Stimulated activated CD4-positive, alpha-beta T cell treated with anti-CD3 and anti-CD28 coated beads, Interleukin-4, amount 100 ng/mL, for 24 hours (primary cell): Measurements from ENCODE around the gene MSI2.
A peak's percentile ranks its signal among the peaks of the same experiment; 100 is the strongest.
"Not testable (repeated sequence)": the region's sequence is repeated elsewhere in the genome, so short reads cannot be mapped to it uniquely, and the experiment has no call there.

Experiments used
- DNase-seq: peaks from one replicate; pipeline ENCODE4 v3.0.0-alpha.2; 2020

The MSI2 gene

GRCh38 chr17:57255776-57256681 is at the start of gene MSI2:
TSS of gene MSI2 (plus strand) at chr17:57256523. CDS start at chr17:57256743, 220 bp downstream.
- peak; percentile 88 for DNase-seq

GRCh38 chr17:57206928-57207327 is 49.4 kb upstream of the MSI2 start:
- DNase-seq = no peak

GRCh38 chr17:57207396-57207795 is 48.9 kb upstream of the MSI2 start:
- no peak for DNase-seq

DNA sequence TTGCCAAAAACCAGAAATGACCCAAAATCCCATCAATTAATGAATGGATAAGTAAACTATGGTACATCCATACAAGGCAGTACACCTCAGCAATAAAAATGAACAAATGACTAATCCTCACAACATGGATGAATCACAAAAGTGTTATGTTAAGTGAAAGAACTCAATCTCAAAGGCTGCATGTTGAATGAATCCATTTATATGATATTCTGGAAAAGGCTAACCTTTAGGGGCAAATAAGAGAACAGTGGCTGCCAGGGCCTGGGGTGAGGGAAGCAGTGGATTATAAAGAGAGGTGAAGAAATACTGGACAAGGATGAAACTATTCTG is 46.1 kb upstream of the MSI2 start:
- DNase-seq = no peak

DNA sequence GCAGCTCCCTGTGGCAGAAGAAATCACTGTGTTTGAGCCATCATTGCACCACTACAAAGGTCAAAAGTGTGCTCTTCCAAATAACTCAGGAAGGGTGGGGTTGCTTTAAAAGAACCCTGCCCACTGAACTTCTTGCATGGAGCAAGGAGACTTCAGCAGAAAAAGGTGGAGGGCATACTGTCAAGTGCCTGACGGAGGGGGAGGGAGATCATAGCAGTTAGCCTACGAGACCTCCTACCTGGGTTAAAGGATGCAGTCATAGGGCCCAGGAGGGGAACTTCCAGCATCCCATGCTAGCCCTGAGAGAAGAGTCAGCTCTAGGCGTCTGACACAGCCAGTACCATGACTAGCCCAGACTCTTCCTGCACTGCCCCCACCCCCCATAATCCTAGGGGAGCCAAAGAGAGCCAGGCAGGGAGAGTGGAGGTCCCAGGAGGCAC is 45.3 kb upstream of the MSI2 start:
- DNase-seq = no peak

GRCh38 chr17:57211543-57211942 is 44.8 kb upstream of the MSI2 start:
- no peak for DNase-seq

DNA sequence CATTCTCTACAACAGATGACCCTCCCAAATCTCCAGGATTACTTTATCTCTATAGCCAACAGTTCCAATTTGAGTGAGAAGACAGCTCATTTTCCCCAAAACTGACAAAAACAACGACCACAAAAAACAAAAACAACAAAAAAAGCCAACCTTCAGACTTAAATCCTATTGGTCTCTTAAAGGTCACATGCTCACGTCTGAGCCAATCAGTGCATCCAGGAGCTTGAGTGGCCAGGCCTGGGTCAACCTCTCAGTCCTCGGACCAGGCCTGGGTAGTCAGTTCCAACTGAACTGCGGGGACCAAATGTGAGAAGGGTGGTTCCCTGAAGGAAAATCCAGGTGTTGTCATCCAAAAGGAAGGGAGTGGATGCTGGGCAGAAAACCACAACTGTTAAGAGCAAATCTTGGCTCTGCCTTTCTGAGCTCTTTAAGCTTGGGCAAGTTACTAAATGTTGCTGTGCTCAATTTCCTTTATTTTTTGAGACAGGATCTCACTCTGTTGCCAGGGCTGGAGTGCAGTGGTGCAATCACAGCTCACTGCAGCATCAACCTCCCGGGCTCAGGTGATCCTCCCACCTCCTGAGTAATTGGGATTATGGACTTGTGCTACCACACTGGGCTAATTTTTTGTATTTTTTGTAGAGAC is 43.0 kb upstream of the MSI2 start:
- no peak for DNase-seq

GRCh38 chr17:57215317-57215716 is 41.0 kb upstream of the MSI2 start:
- DNase-seq = no peak

DNA sequence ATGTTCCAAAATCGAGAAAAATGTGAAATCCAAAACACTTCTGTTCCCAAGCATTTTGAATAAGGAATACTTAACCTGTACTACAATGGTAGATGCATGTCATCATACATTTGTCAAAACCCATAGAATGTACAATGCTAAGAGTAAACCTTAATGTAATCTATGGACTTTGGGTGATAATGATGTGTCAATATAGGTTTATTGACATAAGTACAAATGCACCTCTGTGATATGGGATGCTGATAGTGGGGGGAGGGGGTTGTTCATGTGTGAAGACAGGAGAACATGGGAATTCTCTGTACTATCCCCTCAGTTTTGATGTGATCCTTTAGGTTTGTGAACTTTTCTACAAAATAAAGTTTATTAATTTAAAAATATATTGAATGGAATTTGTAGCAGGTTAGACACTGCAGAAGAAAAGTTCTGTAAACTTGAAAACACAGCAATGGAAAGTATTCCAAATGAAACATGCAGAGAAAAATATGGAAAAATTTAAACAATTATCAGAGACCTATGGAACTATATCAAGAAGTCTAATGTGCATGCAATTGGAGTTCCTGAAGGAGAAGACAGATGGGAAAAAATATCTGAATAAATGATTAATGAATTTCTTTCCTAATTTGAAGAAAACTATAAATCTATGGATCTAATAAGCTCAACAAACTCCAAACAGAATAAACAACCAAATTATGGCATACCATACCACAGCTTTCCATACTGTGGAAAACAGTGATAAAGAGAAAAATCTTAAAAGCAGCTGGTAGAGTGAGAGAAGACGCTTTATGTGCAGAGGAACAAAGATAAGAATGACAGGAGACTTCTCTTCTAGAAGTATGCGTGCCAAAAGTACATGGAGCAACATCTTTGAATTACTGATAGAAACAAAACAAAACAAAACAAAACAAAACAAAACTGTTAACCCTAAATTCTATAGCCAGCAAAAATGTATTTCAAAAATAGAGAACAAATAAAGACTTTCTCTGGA is 34.7 kb upstream of the MSI2 start:
- no peak for DNase-seq

DNA sequence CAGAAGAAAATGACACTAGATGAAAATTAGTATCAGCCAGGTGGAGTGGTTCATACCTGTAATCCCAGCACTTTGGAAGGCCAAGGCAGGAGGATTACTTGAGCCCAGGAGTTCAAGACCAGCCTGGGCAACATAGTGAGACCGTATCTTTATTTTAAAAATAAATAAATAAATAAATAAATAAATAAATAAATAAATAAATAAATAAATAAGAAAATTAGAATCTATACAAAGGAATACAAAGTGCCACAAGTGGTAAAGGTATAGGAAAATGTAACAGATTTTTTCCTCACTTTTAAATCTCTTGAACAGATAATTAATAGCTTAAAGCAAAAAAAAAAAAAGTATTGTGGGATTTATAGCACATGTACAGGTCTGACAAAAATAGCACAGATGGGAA is 33.9 kb upstream of the MSI2 start:
- not testable (repeated sequence) for DNase-seq

GRCh38 chr17:57225127-57225526 is 31.2 kb upstream of the MSI2 start:
- DNase-seq = no peak

DNA sequence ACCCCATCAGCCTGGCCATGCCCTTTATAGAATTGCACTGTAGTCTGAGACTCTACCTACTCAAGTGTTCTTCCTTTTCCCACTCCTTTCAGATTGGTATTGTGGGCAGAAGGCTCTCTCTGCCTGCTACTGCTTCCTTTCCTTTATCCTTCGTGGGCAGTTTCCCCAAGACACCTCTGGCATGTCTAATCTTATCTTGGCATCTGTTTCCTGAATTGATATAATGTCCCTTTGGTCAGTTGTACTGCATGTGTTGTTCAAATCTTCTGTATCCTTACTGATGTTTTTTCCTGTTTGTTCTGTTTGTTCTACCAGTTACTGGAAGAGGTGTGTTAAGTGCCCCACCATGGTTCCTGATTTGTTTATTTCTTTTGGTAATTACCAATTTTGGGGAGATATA is 29.5 kb upstream of the MSI2 start:
- DNase-seq = no peak

DNA sequence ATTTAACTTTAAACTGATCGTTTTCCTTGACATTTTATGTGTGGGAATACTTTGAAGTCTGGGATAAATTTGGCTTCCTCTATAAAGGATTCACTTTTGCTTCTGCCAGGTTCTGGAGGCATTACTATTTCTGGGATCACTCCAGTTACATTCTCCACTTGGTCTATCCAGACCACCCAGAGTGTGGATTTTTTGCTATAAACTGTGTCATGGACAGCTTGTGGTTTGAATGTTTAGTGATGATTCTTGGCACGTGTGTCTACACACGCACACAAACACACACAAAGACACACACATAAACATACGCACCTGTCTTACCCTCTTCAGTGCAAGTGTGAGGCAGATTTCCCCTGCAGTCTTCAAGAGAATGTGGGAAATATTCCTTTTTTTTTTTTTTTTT is 27.4 kb upstream of the MSI2 start:
- no peak for DNase-seq

- no peak for DNase-seq
Measured at GRCh38 chr17:57234061-57234738, 22.1 kb upstream of the MSI2 start.

DNA sequence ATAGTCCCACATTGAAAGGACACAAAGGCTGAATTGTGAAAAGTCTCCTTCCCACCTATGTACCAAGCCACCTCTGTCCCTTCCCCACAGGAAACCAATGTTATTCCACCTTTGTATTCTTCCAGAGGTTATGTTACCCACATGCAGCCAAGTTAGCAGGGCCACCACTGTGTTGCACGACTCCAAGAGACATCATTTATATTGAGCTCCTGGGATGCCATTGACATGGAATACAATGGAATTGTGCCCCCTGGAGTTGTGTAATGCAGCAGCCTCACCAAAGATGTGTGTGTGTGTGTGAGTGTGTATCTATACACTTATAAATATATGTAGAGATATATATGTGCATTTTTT is 21.6 kb upstream of the MSI2 start:
- DNase-seq = no peak

- no peak for DNase-seq
Measured at GRCh38 chr17:57235124-57235523, 21.2 kb upstream of the MSI2 start.

- no peak for DNase-seq
Measured at GRCh38 chr17:57236686-57237299, 19.5 kb upstream of the MSI2 start.

- no peak for DNase-seq
Measured at GRCh38 chr17:57240648-57241047, 15.7 kb upstream of the MSI2 start.

DNA sequence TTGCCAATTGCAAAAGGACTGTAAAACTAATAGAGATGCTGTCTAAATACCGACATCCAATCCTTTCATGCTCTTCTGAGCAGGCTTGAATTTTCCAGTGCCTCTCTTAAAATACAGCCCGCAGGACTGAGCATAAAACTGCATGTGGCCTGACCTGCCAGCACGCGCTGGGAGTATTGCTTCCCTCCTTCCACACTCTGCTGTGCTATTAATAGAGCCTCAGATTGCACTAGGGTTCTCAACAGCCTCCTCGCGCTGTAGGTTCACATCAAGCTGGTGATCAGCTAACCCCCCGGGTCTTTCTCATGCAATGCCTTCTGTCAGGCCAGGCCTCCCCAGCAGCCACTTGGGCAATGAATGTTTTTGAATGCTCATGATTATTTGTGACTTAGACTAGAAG is 14.2 kb upstream of the MSI2 start:
- DNase-seq = no peak

DNA sequence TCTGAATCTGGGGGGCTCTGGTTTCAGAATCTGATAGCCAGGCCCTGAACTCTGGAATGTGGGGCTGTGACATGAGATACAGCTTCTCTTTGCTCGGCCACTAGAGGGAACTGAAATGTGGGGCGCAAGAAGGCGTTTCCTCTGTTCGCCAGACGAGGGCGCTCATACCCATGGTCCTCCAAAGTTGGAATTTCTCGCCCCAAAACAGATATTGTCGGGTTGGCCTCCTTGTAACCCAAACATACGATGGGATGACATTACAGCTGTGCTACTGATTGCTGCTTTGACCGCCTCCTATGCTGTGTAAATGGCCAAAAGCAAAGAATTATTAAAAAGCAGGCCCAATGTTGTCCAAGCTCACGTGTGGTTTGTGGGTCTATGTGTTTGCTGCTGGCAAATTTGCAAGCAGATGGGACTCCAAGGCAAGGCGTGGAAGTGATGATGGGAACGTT is 13.1 kb upstream of the MSI2 start:
- peak; percentile 80 for DNase-seq

DNA sequence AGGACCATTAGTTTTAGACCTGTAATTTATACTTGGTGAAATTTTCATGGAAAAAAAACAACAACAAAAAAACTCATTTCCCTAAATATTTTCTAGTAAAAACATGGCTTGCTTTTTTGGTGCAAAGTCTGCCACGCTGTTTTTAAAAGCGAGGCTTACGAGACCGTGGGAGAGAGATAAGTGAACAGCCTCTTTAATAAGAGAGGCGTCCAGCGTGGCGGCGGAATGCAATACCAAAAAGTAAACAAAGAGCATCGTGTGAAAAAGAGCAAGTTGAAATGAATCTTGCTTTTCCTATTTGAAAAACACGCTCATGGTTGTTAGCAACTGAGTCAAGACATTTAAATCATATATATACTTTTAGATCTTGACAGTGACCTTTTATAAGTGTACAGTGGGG is 10.5 kb upstream of the MSI2 start:
- no peak for DNase-seq

DNA sequence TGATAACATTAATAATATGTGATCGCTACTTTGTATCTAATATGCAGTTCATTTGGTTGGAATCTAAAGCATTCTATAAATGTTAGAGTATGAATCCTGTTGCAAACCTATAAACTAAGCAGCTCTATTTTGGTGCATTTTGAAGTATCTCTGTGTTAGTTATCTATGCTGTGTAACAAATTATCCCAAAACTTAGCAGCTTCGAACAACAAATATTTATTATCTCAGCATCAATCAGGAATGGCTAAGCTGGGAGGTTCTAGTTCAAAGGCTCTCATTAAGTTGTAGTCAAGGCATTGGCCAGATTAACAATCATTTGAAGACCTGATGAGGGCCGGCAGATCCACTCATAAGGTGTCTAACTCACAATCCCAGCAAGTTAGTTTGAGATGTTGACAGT is 10.1 kb upstream of the MSI2 start:
- no peak for DNase-seq
